SIG-M5 treated with dmso at 0.1 percent for 504 hours (cell line): ENCODE data around the gene PHKA2.

Experiments used
- DNase-seq: peaks from one replicate; lab custom pipeline; 2025; ENCODE audit not compliant: unreplicated experiment; lab: John Stamatoyannopoulos, UW

Gene PHKA2

GRCh38 chrX:18890724-18891547 lies 93.0 kb downstream of the PHKA2 start:
- no peak for DNase-seq

GRCh38 chrX:18890049-18890381 lies 93.9 kb downstream of the PHKA2 start:
- no peak for DNase-seq

GRCh38 chrX:18889346-18890048 lies 94.4 kb downstream of the PHKA2 start:
- no peak for DNase-seq

- DNase-seq, result no peak
Measured at GRCh38 chrX:18888281-18888680, 95.6 kb downstream of the PHKA2 start.

- no peak for DNase-seq
Measured at GRCh38 chrX:18887825-18888212, 96.1 kb downstream of the PHKA2 start.

- no peak for DNase-seq
Measured at GRCh38 chrX:18887177-18887824, 96.6 kb downstream of the PHKA2 start.

GRCh38 chrX:18886344-18887161 lies 97.4 kb downstream of the PHKA2 start:
- DNase-seq, result peak; percentile 77

GRCh38 chrX:18886005-18886343 lies 97.9 kb downstream of the PHKA2 start:
- DNase-seq, result no peak

- no peak for DNase-seq
Measured at GRCh38 chrX:18885328-18886004, 98.4 kb downstream of the PHKA2 start.

- no peak for DNase-seq
Measured at GRCh38 chrX:18884916-18885315, 99.0 kb downstream of the PHKA2 start.

- no peak for DNase-seq
Measured at GRCh38 chrX:18883961-18884765, 99.8 kb downstream of the PHKA2 start.

GRCh38 chrX:18883234-18883960 lies 100.5 kb downstream of the PHKA2 start:
- peak; percentile 4 for DNase-seq

GRCh38 chrX:18879144-18879543 lies 104.8 kb downstream of the PHKA2 start:
- DNase-seq, result no peak

- DNase-seq, result no peak
Measured at GRCh38 chrX:18877469-18877868, 106.4 kb downstream of the PHKA2 start.

- no peak for DNase-seq
Measured at GRCh38 chrX:18875256-18875878, 108.5 kb downstream of the PHKA2 start.

- DNase-seq, result no peak
Measured at GRCh38 chrX:18874560-18875255, 109.2 kb downstream of the PHKA2 start.

- no peak for DNase-seq
Measured at GRCh38 chrX:18873836-18874235, 110.1 kb downstream of the PHKA2 start.

GRCh38 chrX:18873189-18873791 lies 110.6 kb downstream of the PHKA2 start:
- DNase-seq, result no peak
